Measurements from ENCODE around the gene KRTAP4-3. TPM values are rescaled to one million over a fixed set of nuclear protein-coding genes. Genes with fewer than 3 reads are reported as not detected.
"Not testable (repeated sequence)": the region's sequence is repeated elsewhere in the genome, so short reads cannot be mapped to it uniquely, and the experiment has no call there.

KRTAP4-3 gene
- polyA plus RNA-seq, 1 donor: not detected

GRCh38 chr17:41153856-41154255 lies 14.2 kb downstream of the KRTAP4-3 start:
- no peak for DNase-seq (ENCODE audit: low read depth)

- DNase-seq (ENCODE audit: low read depth): no peak
Observed at GRCh38 chr17:41151525-41151924, 16.5 kb downstream of the KRTAP4-3 start.

GRCh38 chr17:41150026-41150425 lies 18.0 kb downstream of the KRTAP4-3 start:
- DNase-seq (ENCODE audit: low read depth): no peak

GRCh38 chr17:41149652-41149985 lies 18.4 kb downstream of the KRTAP4-3 start, which contains the start of gene KRTAP4-5:
TSS of gene KRTAP4-5 (minus strand) at chr17:41149825. CDS start at chr17:41149767, 58 bp downstream.
- DNase-seq (ENCODE audit: low read depth): no peak

- DNase-seq (ENCODE audit: low read depth): not testable (repeated sequence)
Observed at GRCh38 chr17:41148971-41149651, 18.9 kb downstream of the KRTAP4-3 start.

GRCh38 chr17:41147531-41148204 lies 20.4 kb downstream of the KRTAP4-3 start:
- no peak for DNase-seq (ENCODE audit: low read depth)

- DNase-seq (ENCODE audit: low read depth): no peak
Observed at GRCh38 chr17:41145261-41145660, 22.8 kb downstream of the KRTAP4-3 start.

GRCh38 chr17:41144846-41145245 lies 23.2 kb downstream of the KRTAP4-3 start:
- no peak for DNase-seq (ENCODE audit: low read depth)

- DNase-seq (ENCODE audit: low read depth): no peak
Observed at GRCh38 chr17:41141361-41141760, 26.7 kb downstream of the KRTAP4-3 start.

- DNase-seq (ENCODE audit: low read depth): no peak
Observed at GRCh38 chr17:41140360-41141131, 27.5 kb downstream of the KRTAP4-3 start, which contains the start of gene KRTAP4-6. TSS of gene KRTAP4-6 (minus strand) at chr17:41140544. CDS start at chr17:41140487, 57 bp downstream.

GRCh38 chr17:41139865-41140264 lies 28.2 kb downstream of the KRTAP4-3 start:
- not testable (repeated sequence) for DNase-seq (ENCODE audit: low read depth)

- DNase-seq (ENCODE audit: low read depth): no peak
Observed at GRCh38 chr17:41133880-41134735, 33.9 kb downstream of the KRTAP4-3 start.

GRCh38 chr17:41131979-41132378 lies 36.0 kb downstream of the KRTAP4-3 start:
- DNase-seq (ENCODE audit: low read depth): no peak

GRCh38 chr17:41127371-41127770 lies 40.6 kb downstream of the KRTAP4-3 start:
- no peak for DNase-seq (ENCODE audit: low read depth)

- DNase-seq (ENCODE audit: low read depth): no peak
Observed at GRCh38 chr17:41126412-41126811, 41.6 kb downstream of the KRTAP4-3 start.

- DNase-seq (ENCODE audit: low read depth): no peak
Observed at GRCh38 chr17:41125064-41125463, 43.0 kb downstream of the KRTAP4-3 start.

- not testable (repeated sequence) for DNase-seq (ENCODE audit: low read depth)
Observed at GRCh38 chr17:41123991-41124371, 44.0 kb downstream of the KRTAP4-3 start, which contains the start of gene KRTAP4-12. TSS of gene KRTAP4-12 (minus strand) at chr17:41124182. CDS start at chr17:41124122, 60 bp downstream.

- DNase-seq (ENCODE audit: low read depth): not testable (repeated sequence)
Observed at GRCh38 chr17:41123292-41123990, 44.6 kb downstream of the KRTAP4-3 start.

GRCh38 chr17:41121742-41122141 lies 46.3 kb downstream of the KRTAP4-3 start:
- no peak for DNase-seq (ENCODE audit: low read depth)

Data from forelimb muscle (tissue), 1 donor.